Smooth muscle cell (in vitro differentiated cells): ENCODE data around the gene TPCN2. TPM values are rescaled to one million over a fixed set of nuclear protein-coding genes. Genes with fewer than 3 reads are reported as not detected.

Experiments used
- DNase-seq: peaks from one replicate; lab custom pipeline; 2025; ENCODE audit not compliant: unreplicated experiment; lab: John Stamatoyannopoulos, UW
- H2AFZ ChIP-seq: fragments of 200-600 bp; sonication (generic); 2 replicates; pipeline ENCODE4 v1.6.0; 2016; ENCODE audit warnings: antibody characterized with exemption, low read depth, mild to moderate bottlenecking
- H3F3A ChIP-seq: fragments of 200-600 bp; sonication (generic); 2 replicates; pipeline ENCODE4 v1.6.0; 2017; ENCODE audit warnings: antibody characterized with exemption, low read depth
- H3K27ac ChIP-seq: fragments of 200-600 bp; sonication (generic); 2 replicates; pipeline ENCODE4 v1.5.1; 2016; ENCODE audit warnings: low read depth, mild to moderate bottlenecking
- H3K27me3 ChIP-seq: fragments of 200-600 bp; sonication (generic); 2 replicates; pipeline ENCODE4 v1.6.1; 2016; ENCODE audit warnings: low read depth, mild to moderate bottlenecking
- H3K36me3 ChIP-seq: fragments of 200-600 bp; sonication (generic); 2 replicates; pipeline ENCODE4 v1.5.1; 2016; ENCODE audit warnings: low read depth
- H3K4me1 ChIP-seq: fragments of 200-600 bp; sonication (generic); 2 replicates; pipeline ENCODE4 v1.5.1; 2016; ENCODE audit warnings: low read depth
- H3K4me2 ChIP-seq: fragments of 200-600 bp; sonication (generic); 2 replicates; pipeline ENCODE4 v1.6.0; 2016; ENCODE audit warnings: mild to moderate bottlenecking
- H3K4me3 ChIP-seq: fragments of 200-600 bp; sonication (generic); 2 replicates; pipeline ENCODE4 v1.5.1; 2016; ENCODE audit warnings: mild to moderate bottlenecking
- H3K79me2 ChIP-seq: fragments of 200-600 bp; sonication (generic); 2 replicates; pipeline ENCODE4 v1.6.0; 2016; ENCODE audit warnings: low read depth, mild to moderate bottlenecking
- H3K9ac ChIP-seq: fragments of 200-600 bp; sonication (generic); 2 replicates; pipeline ENCODE4 v1.6.0; 2016; ENCODE audit warnings: low read depth
- H3K9me3 ChIP-seq: fragments of 200-600 bp; sonication (generic); replicated peaks from 2 replicates; pipeline ENCODE4 v1.5.1; 2016; ENCODE audit warnings: low read depth
- H4K20me1 ChIP-seq: fragments of 200-600 bp; sonication (generic); 2 replicates; pipeline ENCODE4 v1.6.0; 2016; ENCODE audit warnings: low read depth
- CTCF ChIP-seq: fragments of 200-600 bp; sonication (generic); IDR thresholded peaks from 2 replicates; pipeline ENCODE4 v1.5.1; 2017; ENCODE audit warnings: borderline replicate concordance, mild to moderate bottlenecking, antibody characterized with exemption; ENCODE audit not compliant: insufficient read depth, poor library complexity, severe bottlenecking
- WGBS: methylation state at CpG from one replicate; pipeline ENCODE4 v1.1.7; 2016; ENCODE audit warnings: low lambda C conversion rate; 5-methylcytosine and 5-hydroxymethylcytosine counted together
- polyA plus RNA-seq: library from polyadenylated mRNA; unstranded; fragments of >200 nt; fragmentation: Nextera tagmentation; extraction: Ambion mirVana; gene quantifications from 2 replicates; pipeline ENCODE4 v1.2.1, GENCODE V29; 2016
- total RNA-seq: library from RNA; depleted of rRNA; stranded (reverse); fragments of >200 nt; gene quantifications from 2 replicates; pipeline ENCODE4 v1.2.3, GENCODE V29; 2014

Gene TPCN2
- total and polyA plus RNA-seq, 2 experiments from 2014 or later: 7.4 to 10.5 TPM

- no peak for TF ChIP-seq CTCF
- Histone ChIP-seq H3K27ac (peak overlapping the region; percentile 62), H3K79me2 (no peaks in the 10 kb centered on the region), H3F3A (no peaks in the 10 kb centered on the region), H4K20me1 (no peaks in the 10 kb centered on the region), H3K27me3 (no peaks in the 10 kb centered on the region), H3K4me3 (no peak overlapping the region), H3K4me2 (peak overlapping the region; percentile 58), H2AFZ (no peak overlapping the region), H3K36me3 (no peaks in the 10 kb centered on the region), H3K9me3 (no peaks in the 10 kb centered on the region), H3K9ac (no peak overlapping the region), H3K4me1 (peaks cover 24% of the 10 kb centered on the region)
- no peak for DNase-seq
- 73% methylated on average over 13 of the region's 13 CpGs for WGBS
Measured at GRCh38 chr11:69156235-69156639, 107.5 kb downstream of the TPCN2 start.

- no peak for DNase-seq
- Histone ChIP-seq H3K9me3 (no peaks in the 10 kb centered on the region), H3K4me3 (no peak overlapping the region), H3K79me2 (no peaks in the 10 kb centered on the region), H3F3A (no peaks in the 10 kb centered on the region), H3K9ac (no peak overlapping the region), H3K27ac (peak overlapping the region; percentile 62), H3K4me1 (peaks cover 20% of the 10 kb centered on the region), H2AFZ (no peak overlapping the region), H3K27me3 (no peaks in the 10 kb centered on the region), H3K4me2 (peak overlapping the region; percentile 58), H4K20me1 (no peaks in the 10 kb centered on the region), H3K36me3 (no peaks in the 10 kb centered on the region)
- WGBS: 82% methylated on average over 15 of the region's 15 CpGs
- TF ChIP-seq CTCF: no peak
Measured at GRCh38 chr11:69156673-69157155, 108.0 kb downstream of the TPCN2 start.

- whole genome bisulfite sequencing: 56% methylated on average over 14 of the region's 44 CpGs
- peaks cover 14% of the 10 kb centered on the region for H3K4me1 ChIP-seq
- H2AFZ ChIP-seq: no peak overlapping the region
- DNase-seq: no peak
- H3K36me3 ChIP-seq: no peaks in the 10 kb centered on the region
- TF ChIP-seq CTCF: no peak
- no peaks in the 10 kb centered on the region for H3K79me2 ChIP-seq
- no peak overlapping the region for H3K9ac ChIP-seq
- no peaks in the 10 kb centered on the region for H3F3A ChIP-seq
- H3K9me3 ChIP-seq: no peaks in the 10 kb centered on the region
- peak overlapping the region; percentile 58 for H3K4me2 ChIP-seq
- no peaks in the 10 kb centered on the region for H4K20me1 ChIP-seq
- peak overlapping the region; percentile 62 for H3K27ac ChIP-seq
- H3K27me3 ChIP-seq: no peaks in the 10 kb centered on the region
- H3K4me3 ChIP-seq: no peak overlapping the region
Measured at GRCh38 chr11:69157156-69157821, 108.6 kb downstream of the TPCN2 start.

GRCh38 chr11:69157822-69158231 lies 109.1 kb downstream of the TPCN2 start:
- TF ChIP-seq CTCF: no peak
- Histone ChIP-seq H2AFZ (no peak overlapping the region), H3K4me3 (no peak overlapping the region), H3K79me2 (no peaks in the 10 kb centered on the region), H3K4me1 (peaks cover 11% of the 10 kb centered on the region), H3F3A (no peaks in the 10 kb centered on the region), H3K36me3 (no peaks in the 10 kb centered on the region), H3K9me3 (no peaks in the 10 kb centered on the region), H3K4me2 (no peak overlapping the region), H3K27me3 (no peaks in the 10 kb centered on the region), H3K9ac (no peak overlapping the region), H4K20me1 (no peaks in the 10 kb centered on the region), H3K27ac (no peak overlapping the region)
- DNase-seq: no peak
- WGBS: 95% methylated on average over 15 of the region's 15 CpGs
